ENCODE results near the gene TRAPPC12. TPM values are rescaled to one million over a fixed set of nuclear protein-coding genes. Genes with fewer than 3 reads are reported as not detected.

TRAPPC12 gene
- polyA plus RNA-seq, 4 donors: 63.9 to 107 (median 83.8) TPM

DNA sequence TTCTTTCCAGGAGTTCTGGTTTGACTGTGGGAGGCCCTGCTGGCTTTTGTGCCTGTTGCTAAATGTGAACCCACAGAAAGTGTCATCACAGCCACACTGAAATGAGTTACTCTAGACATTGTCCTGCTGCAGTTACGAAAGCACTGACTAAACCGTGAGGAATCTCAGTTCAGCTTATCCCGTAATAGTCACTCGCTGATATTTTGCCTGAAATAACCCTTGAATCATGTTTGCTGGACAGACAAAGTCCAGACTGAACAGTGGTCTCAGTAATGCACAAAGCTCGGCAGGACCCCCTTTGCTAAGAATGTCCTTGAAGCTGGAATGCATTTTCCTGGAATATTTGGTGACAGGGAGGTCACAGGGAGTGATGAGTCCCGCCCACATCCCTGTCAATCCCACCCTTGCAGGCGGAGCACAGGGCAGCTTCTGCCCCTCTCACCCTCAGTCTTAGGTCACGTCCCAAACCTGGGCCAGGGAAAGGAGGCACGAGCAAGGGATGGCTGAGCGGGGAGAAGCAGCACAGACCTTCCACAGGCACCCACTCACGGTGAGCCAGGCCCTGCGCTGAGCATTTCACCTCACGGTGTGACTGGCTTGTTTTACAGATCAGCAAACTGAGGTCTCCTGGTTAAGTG is 86.5 kb downstream of the TRAPPC12 start:
- no peak for DNase-seq (ENCODE audit: low read depth in 4 of 4, low spot score in 2 of 4)

DNA sequence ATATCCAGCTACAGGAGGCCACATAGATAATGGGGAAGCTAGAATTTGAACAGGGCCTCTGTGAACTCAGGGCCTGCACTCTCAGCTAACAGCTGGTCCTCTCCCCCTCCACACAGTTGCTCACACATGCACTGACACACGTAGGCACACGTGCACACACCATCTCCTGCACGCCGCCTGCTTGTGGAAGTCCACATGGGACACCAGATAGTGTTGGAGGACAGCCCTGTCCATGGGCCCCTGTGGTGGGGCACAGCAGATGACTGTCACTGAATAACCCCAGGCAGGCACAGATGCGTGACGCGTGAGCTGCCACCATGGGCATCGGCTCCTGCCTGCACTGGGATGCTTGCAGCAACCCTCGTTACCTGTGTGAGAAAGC is 87.0 kb downstream of the TRAPPC12 start:
- no peak for DNase-seq (ENCODE audit: low read depth in 4 of 4, low spot score in 2 of 4)

DNA sequence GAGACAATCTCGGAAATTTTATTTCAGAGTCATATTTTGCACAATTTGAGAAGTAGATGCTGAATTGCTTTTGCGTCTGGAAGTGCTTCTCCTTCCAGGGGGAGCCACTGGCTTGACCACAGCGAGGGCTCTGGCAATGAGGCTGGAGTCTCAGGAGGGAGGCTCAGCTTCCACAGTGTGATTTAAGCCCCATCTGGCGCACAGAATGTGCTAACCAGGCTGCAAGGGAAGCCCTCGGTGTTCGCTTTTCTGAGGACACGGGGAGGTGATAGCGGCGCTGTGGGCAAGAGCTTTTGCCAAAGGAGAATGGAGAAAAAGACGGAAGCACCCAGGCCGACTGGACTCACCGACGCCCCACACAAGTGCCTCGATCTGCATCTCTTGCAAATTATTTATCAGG is 87.5 kb downstream of the TRAPPC12 start:
- DNase-seq (ENCODE audit: low read depth in 4 of 4, low spot score in 2 of 4): no peak

DNA sequence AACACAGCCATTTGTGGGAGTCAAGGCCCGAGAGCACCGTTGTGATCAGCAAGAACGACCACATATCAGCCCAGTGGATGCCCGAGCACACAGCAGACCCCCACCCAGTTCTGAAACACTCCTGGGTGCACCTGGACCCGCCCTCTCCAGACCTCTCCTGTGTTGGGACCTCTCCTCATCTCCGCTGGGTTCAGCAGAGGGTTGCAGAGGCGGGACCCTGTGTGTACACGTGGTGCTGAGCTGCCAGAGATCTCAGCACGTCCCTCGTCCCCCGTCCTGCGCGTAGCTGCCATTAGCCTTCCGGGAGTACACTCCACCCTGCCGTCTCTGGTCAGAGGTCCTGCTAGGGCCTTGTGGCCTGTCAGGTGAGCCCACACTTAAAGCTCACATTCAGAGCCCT is 88.2 kb downstream of the TRAPPC12 start:
- no peak for DNase-seq (ENCODE audit: low read depth in 4 of 4, low spot score in 2 of 4)

DNA sequence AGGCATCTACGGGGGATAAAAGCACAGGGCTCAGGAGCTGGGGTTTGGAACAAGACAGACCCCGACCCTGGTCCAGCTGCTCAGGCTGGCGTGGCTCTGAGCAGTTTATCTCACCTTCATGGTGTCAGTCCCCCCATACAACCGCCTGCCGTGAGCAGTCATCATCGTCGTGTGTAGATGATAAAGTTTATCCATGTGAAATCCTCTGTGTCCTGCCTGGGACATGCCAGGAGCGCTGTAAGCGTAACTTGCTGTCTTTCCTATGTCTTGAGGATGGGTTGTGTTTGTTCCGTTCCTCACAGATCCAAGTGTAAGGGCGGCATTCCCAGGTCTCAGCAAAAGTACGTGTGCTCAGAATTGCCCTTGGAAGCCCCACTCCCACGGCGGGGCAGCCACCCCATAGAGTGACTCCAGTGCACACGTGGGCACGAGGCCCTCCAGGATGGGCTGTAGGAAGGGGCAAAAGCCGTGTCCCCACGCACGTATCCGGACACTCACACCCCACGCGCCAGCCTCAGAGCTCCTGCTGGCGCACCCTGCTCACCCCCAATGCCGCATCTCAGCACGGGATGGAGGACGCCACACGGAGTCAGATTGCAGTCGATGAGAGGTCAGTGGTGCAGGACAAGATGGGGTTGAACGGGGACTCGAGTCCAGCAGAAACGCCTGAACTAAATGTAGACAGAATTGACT is 88.9 kb downstream of the TRAPPC12 start:
- no peak for DNase-seq (ENCODE audit: low read depth in 4 of 4, low spot score in 2 of 4)

DNA sequence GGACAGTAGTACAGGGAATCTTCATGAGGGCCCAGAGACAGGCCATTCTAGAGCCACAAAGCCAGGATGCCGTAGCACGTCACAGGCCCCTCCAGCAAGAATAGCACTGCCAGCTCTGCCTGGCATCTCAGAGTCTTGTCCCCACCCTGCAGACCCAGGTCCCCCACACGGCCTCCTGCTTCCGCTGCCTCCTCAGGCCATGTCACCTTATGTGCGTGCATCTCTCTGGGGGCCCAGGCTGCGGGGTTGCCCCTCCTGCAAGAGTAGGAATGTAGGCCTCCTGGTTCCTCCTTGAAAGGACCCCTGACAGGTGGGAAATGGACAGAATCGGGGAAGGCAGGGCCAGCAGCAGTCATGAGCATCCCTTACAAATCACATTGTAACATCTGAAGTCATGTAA is 90.0 kb downstream of the TRAPPC12 start:
- DNase-seq (ENCODE audit: low read depth in 4 of 4, low spot score in 2 of 4): no peak

DNA sequence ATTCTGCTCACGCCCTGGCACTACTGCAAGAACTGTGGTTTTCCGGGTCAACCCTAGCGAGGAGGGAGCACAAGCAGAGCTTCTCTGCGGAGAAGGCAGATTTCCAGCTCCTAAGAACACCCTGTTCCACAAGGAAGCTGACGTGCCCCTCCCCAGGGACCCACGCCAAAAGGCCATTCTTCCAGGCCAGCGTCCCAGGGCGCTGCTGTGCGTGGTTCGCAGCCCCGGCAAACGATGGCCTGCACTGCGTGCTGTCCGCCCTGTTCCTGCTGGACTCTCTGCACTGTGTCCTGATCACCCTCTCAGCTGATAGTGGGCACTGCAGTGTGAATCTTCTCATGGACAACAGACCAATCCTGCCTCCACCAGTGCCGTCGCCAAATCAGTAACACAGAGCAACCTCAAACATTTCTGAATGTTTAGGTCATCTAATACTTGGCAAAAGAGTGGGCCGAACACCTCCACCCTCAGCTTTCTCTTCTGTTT is 90.7 kb downstream of the TRAPPC12 start:
- DNase-seq (ENCODE audit: low read depth in 4 of 4, low spot score in 2 of 4): no peak

DNA sequence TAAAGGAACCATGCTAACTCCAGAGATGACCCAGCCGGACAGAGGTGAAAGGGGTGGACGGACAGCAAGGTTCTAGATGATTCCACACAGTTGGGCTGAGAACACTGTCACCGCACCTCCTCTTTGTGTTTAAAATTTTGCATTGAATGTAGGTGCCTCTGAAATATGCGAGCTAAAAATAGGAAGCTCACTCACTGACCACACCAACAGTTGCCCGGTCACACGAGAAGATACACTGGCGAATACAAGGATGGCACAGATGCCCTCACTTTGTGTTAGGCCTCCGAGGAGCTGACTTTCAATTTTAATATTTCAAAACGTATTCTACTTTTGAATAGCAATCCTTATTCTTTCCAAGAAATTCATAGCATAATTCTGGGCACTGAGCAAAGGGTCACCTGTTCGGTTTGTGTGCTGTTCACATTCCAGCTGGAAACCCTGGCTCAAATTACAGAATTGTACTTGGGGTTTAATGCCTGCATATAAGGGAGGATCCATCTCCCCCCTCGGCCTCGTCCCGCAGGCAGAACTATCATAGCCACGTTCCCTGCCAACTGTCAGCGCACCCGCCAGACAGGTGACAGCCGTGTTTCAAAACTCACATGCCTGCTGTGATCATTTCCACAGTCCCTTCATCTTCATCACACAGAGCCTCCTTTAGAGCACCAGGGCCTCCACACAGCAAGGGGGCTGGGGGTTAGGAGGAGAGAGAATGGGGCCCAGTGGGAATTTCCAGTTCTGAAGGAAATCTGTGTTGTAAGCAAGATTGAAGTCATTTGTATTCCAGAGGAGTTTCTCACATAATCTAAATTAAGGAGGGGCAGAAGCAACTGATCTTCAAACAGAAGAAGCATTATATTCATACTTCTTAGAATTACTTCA is 91.6 kb downstream of the TRAPPC12 start:
- DNase-seq (ENCODE audit: low read depth in 4 of 4, low spot score in 2 of 4): no peak

DNA sequence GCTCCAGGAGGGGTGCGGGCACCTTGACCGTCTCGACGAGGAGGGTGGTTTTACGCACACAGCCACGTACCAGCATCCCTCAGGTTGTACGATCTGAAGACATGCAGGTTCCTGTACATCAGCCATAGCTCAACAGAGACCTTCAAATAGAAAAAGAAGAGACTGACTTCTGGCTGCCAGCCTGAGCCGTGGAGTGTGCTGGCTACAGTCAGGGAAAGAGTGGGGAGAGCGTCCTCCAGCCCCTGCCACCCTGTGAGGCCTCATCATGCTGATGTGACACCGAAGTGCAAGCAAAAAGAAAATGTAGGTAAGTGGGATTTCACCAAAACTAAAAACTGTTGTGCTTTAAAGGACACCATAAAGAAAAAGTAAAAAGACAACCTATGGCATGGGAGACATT is 92.8 kb downstream of the TRAPPC12 start:
- no peak for DNase-seq (ENCODE audit: low read depth in 4 of 4, low spot score in 2 of 4)

DNA sequence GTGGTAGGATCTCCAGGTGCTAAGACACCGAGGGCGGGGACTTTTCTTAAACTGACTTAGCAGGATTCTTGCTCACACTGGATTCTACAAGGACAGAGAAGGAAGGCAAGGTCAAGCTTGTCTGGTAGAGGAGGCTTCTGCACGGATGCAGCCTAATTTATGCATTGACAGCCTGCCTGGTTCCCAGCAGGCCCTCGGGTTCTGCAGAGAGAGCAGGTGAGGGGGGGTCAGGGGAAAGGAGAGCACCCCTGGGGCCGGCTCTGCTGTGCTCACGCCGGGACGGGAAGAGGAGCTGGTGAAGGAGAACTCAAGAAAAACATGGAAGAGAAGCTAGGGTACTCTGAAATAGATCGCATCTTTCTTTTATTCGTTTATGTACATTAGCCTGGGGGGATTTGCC is 93.5 kb downstream of the TRAPPC12 start:
- DNase-seq (ENCODE audit: low read depth in 4 of 4, low spot score in 2 of 4): no peak

DNA sequence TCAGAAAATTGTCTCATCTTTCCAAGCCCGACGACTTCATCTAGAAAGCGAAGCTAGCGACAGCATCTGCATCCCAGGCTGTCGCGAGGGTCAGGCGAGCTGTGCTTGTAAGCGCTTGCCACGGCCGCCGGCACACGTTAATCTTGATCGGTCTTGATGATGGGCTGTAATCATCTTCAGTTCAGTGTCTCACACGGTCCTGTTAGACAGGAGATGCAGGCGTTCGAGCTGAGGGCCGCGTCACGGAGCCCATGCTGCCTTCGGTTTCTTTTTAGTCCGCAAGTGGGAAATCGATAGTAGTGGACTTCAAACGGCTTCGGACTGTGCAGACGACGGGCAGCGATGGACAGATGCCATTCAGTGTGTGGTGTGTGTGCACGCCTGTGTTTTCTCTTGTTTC is 96.3 kb downstream of the TRAPPC12 start:
- no peak for DNase-seq (ENCODE audit: low read depth in 4 of 4, low spot score in 2 of 4)

DNA sequence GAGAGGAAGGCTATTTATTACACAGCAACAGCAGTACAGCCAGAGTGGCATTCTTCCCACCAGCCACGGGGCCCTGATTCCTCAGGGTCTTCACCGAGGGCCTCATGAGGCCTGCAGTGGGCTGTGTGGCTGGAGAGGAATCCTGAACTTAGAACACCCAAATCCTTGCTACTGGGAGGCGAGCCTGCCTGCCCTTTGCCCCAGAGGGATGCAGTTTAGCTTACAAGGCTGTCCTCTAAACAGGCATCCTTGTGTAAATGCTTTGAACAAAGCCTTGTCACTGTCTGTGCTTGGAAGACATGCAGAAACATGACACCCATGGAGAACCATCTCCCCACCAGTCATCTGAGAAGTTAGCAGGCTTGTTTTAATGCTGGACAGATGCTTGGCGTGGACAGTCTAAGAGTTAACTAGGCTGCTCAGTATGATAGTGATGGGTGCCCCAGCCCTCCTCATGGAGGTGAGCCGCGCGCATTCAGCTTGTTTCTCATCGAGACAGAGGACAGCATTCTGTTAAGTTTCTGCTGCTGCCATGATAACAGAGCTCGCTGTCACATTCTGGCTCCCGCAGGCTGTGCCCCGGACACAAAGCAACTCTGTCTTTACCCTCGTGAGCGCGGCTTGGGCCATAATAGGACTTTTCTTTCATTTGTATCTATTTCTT is 97.0 kb downstream of the TRAPPC12 start:
- DNase-seq (ENCODE audit: low read depth in 4 of 4, low spot score in 2 of 4): no peak

DNA sequence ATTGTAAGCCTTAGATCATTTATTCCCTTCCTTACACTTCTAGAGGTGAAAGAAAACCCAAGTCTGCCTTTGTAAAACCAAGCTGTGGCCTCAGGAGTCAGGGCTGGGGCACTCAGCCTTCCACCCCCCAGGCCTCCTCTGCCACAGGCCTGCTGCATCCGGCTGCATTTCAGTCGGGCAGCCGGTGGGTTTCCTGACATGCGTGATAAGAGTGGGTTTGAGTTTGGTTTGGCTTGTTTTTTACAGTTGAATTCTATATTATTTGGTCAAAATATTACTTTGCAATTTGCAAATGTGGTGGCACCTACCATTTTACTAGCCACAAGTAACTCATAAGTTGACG is 97.5 kb downstream of the TRAPPC12 start:
- no peak for DNase-seq (ENCODE audit: low read depth in 4 of 4, low spot score in 2 of 4)

DNA sequence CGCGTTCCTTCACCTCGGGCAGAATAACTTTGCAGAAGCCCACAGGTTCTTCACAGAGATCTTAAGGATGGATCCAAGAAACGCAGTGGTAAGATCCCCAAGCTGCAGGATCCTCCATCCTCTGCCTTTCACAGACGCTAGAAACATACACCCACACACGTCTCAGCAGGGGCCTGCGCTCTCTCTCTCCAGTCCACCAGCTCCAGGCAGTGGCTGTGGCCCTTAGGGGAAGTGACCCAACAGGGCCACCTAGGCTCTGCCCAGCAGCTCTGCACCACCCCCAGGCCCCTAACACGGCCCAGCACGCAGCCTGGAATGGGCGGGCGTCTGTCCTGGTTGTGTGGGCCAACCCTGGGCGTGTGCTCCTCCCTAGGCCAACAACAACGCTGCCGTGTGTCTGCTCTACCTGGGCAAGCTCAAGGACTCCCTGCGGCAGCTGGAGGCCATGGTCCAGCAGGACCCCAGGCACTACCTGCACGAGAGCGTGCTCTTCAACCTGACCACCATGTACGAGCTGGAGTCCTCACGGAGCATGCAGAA is 99.4 kb downstream of the TRAPPC12 start:
- DNase-seq (ENCODE audit: low read depth in 4 of 4, low spot score in 2 of 4): no peak

DNA sequence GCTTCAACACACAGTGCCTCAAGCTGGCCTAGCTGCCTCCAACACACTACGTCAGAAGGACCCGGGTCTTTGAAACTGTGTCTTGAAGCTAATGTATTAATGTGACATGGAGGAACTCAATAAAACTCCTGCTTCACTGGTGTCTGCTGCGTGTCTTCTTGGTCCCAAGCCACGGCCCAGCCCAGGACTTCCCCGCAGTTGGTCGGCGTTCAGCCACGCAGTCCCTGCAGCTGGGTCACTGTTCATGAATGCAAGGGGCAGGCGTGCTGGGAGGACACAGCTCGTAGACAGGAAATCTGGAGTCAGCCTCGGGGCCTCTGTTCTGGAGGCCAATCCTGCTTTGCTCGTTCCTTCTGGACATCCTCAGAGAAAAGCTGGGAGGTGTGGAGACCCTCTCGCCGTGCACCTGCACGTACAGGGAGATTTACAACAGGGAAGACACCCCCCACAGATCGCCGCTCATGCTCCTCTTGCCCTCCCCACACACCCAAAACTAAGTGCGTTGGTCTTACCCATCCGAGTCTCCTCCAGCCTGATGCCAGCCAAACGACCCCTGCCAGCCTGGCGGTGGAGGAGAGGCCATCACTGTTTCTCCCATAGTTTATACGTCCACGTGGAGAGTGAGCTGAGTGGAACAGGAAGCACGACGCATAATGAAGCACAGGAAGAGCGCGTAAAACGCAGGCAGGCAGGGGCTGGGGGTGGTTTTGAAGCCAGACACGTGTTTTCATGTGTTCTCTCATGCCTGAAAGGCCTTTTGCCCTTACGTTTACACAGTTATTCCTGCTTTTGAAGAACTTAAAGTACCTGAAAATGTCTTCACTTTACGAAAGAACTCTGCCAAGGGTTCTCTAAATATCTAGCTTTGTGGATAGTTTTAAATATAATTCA is 100.2 kb downstream of the TRAPPC12 start:
- DNase-seq (ENCODE audit: low read depth in 4 of 4, low spot score in 2 of 4): no peak

DNA sequence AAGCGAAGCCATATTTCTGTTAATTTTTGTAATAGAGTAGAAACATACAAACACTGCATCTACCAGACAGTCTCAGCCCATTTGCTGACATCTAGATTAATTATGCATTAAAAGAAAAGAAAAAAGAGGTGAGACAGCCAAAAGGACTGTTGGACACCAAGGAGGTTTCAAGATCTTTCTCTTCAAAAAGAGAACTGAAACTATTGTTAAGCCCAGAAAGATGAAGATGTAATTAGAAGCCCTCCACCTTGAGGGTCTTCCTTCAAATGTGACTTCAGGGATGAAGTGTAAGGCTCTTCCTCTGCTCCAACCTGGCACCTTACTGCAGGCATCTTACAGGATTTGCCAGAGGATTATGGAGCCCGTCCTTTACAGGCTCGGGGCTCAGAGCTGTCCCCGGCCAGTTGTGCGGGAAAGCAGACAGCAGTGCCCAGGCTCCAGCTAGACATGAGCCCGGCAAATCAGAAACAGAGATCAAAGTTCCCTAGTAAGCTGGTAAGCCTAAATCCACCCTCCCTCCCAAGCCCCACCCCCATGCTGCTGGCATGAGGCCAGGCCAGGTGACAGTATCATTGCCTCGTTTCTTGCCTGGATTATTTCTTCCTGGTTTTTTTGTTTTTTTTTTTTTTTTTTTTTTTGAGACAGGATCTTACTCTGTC is 101.0 kb downstream of the TRAPPC12 start:
- DNase-seq (ENCODE audit: low read depth in 4 of 4, low spot score in 2 of 4): no peak

DNA sequence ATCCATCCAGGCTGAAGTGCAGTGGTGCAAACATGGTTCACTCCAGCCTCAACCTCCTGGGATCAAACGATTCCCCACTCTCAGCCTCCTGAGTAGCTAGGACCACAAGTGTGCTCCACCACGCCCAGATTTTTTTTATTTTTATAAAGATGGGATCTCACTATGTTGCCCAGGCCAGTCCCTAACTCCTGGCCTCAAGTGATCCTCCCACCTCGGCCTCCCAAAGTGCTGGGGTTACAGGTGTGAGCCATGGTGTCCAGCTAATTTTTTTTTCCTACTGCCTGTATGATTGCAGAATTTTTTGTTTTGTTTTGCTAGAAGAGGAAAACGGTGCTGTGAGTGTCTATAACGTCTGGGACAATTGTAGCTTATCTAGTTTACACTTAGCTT is 101.5 kb downstream of the TRAPPC12 start:
- no peak for DNase-seq (ENCODE audit: low read depth in 4 of 4, low spot score in 2 of 4)

DNA sequence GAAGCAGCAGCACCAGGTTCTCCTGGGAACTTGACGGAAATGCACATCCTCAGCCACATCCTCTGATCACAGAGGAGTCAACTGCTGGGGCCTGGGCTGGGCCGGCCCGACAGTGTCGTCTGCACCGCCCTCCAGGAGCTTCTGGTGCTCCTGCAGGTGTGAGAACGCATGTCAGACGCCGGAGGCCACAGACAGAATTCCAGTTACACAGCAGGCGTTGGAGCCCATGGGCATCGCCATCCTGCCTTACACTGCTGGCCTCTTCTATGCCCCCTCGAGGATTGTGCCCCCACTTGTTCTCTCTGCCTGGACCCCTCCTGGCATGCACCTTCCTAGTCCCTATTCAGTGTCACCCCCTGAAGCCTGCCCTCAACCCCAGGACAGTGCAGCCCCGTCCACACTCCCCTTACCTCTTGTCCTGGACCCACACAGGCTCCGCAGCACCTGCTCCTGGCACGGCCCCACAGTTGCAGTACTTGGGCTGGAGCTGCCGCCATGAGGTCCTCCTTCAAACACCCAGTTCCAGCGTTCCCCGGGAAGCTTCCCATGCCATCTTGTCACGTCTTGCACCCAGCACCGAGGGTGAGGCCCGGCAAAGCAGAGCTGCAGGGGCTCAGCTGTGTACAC is 102.4 kb downstream of the TRAPPC12 start:
- DNase-seq (ENCODE audit: low read depth in 4 of 4, low spot score in 2 of 4): no peak

DNA sequence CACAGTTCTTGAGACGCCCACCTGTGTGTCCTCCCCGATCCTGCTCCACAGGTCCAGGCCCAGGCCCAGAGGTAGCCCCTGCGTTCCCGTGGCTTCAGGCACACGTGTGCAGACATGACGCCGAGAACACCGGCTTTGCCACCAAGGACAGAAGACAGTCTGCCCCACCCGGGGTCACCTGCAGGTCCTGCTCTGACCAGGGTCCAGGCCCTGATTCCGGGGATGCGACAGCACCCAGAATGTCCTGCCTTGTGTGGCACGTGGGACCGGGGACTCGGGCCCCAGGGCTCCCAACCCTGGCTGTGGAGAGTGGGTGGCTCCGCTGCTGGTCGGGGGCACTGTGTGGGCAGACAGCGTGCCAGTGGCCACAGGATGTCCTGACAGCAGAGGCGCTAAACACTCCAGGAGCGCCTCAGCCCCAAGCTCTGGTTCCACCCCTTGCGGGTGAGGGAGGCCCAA is 102.9 kb downstream of the TRAPPC12 start:
- DNase-seq (ENCODE audit: low read depth in 4 of 4, low spot score in 2 of 4): no peak

Measured in left renal cortex interstitium (tissue), 4 donors.